IMR-90 (cell line): ENCODE results near the gene ZNF280A.

Experiments used
- CEBPB ChIP-seq: IDR thresholded peaks from 2 replicates; pipeline ENCODE4 v1.6.1; 2012; ENCODE audit warnings: low read depth, low read length, improper control_type of control experiment
- CTCF ChIP-seq: conservative IDR thresholded peaks from 2 replicates; pipeline ENCODE4 v1.5.1; 2012; ENCODE audit warnings: mild to moderate bottlenecking, low read depth, low read length, improper control_type of control experiment
- ELK1 ChIP-seq: fragments of 150-350 bp; IDR thresholded peaks from 2 replicates; pipeline ENCODE4 v1.6.1; 2016; ENCODE audit warnings: low read depth, mild to moderate bottlenecking, low read length, moderate library complexity, borderline replicate concordance
- FOS ChIP-seq: fragments of 150-350 bp; IDR thresholded peaks from 2 replicates; pipeline ENCODE4 v1.6.1; 2016; ENCODE audit warnings: low read depth, low read length
- MAZ ChIP-seq: IDR thresholded peaks from 2 replicates; pipeline ENCODE4 v1.6.1; 2012; ENCODE audit warnings: low read depth, mild to moderate bottlenecking, low read length, improper control_type of control experiment, moderate library complexity, borderline replicate concordance
- MXI1 ChIP-seq: IDR thresholded peaks from 2 replicates; pipeline ENCODE4 v1.6.1; 2012; ENCODE audit warnings: low read depth, mild to moderate bottlenecking, low read length, moderate library complexity, borderline replicate concordance
- POLR2A ChIP-seq: IDR thresholded peaks from 2 replicates; pipeline ENCODE4 v1.6.1; 2012; ENCODE audit warnings: mild to moderate bottlenecking, low read depth, low read length
- RAD21 ChIP-seq: IDR thresholded peaks from 2 replicates; pipeline ENCODE4 v1.6.1; 2012; ENCODE audit warnings: low read length, improper control_type of control experiment
- SMC3 ChIP-seq: fragments of 150-350 bp; IDR thresholded peaks from 2 replicates; pipeline ENCODE4 v1.6.1; 2016; ENCODE audit warnings: low read depth, mild to moderate bottlenecking, antibody characterized with exemption, low read length, moderate library complexity

GRCh38 chr22:22487059-22487458 lies 33.0 kb downstream of the ZNF280A start:
- TF ChIP-seq MAZ (no peak), CEBPB (no peak), POLR2A (no peak), CTCF (no peak), MXI1 (no peak), SMC3 (no peak), FOS (no peak), ELK1 (no peak), RAD21 (no peak)
